ENCODE measurements around the gene FOXN3. TPM values are rescaled to one million over a fixed set of nuclear protein-coding genes. Genes with fewer than 3 reads are reported as not detected.

Gene FOXN3
- total RNA-seq, 1 experiment from 2014 or later, result 125 TPM

- Histone ChIP-seq H3K56ac (ENCODE audit: insufficient read length, low read depth, low read length) (no peak overlapping the region), H4K8ac (replicated peaks; ENCODE audit: insufficient read length, low read depth, low read length) (no peak overlapping the region), H2AFZ (ENCODE audit: low read length) (no peak overlapping the region), H3K23ac (ENCODE audit: insufficient read length, low read depth, low read length) (no peak overlapping the region), H3K79me2 (ENCODE audit: insufficient read depth, low read length) (peaks cover 8% of the 10 kb centered on the region; the same call in 1 of the 2 replicates), H3K4ac (ENCODE audit: low read depth, low read length) (no peak overlapping the region), H3K4me2 (ENCODE audit: insufficient read depth, insufficient read length, low read length) (no peak overlapping the region), H3K79me1 (ENCODE audit: insufficient read depth, low read depth, low read length, poor library complexity, severe bottlenecking) (peaks cover 18% of the 10 kb centered on the region), H3K9ac (ENCODE audit: extremely low read depth, insufficient read length, low read length) (no peak overlapping the region), H3K18ac (ENCODE audit: insufficient read length, low read depth, low read length) (no peak overlapping the region), H4K91ac (ENCODE audit: insufficient read length, low read depth, low read length) (no peak overlapping the region), H2AK5ac (ENCODE audit: insufficient read length, low read length) (no peak overlapping the region), H2BK20ac (ENCODE audit: low read depth, low read length, poor library complexity, severe bottlenecking) (no peak overlapping the region), H2BK12ac (ENCODE audit: insufficient read length, low read depth, low read length) (no peak overlapping the region), H3K9me3 (ENCODE audit: control insufficient read depth, low read depth, low read length) (no peaks in the 10 kb centered on the region), H2BK120ac (ENCODE audit: low read depth, low read length, poor library complexity, severe bottlenecking) (no peak overlapping the region), H3K27me3 (ENCODE audit: insufficient read depth, low read length) (no peaks in the 10 kb centered on the region), H3T11ph (ENCODE audit: low read length) (no peak overlapping the region), H4K20me1 (ENCODE audit: control insufficient read depth, insufficient read depth, insufficient read length) (peaks cover 2% of the 10 kb centered on the region), H3K23me2 (ENCODE audit: insufficient read length, low read depth, low read length, poor library complexity, severe bottlenecking) (no peaks in the 10 kb centered on the region), H3K14ac (ENCODE audit: insufficient read depth, low read length) (no peak overlapping the region), H2BK5ac (ENCODE audit: insufficient read length, low read length) (no peak overlapping the region), H4K5ac (ENCODE audit: insufficient read length, low read depth, low read length) (no peak overlapping the region), H3K4me1 (ENCODE audit: insufficient read depth, low read length) (peaks cover 14% of the 10 kb centered on the region), H2BK15ac (ENCODE audit: low read depth, low read length) (no peak overlapping the region), H3K27ac (ENCODE audit: insufficient read length, low read depth, low read length) (no peak overlapping the region)
- no peak for TF ChIP-seq CTCF (conservative IDR thresholded peaks at IDR 0.05)
- WGBS (ENCODE audit: extremely low coverage, insufficient read length, low lambda C conversion rate), result no CpG with 5 or more reads among the region's 6 CpGs
- no peak for DNase-seq
- H3K9me3 Mint-ChIP-seq, result peaks cover 8 to 9% of the 10 kb centered on the region in 2 experiments; a peak in 3 of 5 replicates
- no peaks in the 10 kb centered on the region; the same call in 1 of the 2 replicates for H3K27me3 Mint-ChIP-seq (ENCODE audit: low read depth)
- peak overlapping the region; percentile 8 to 55 (median 22); a peak in 4 of 7 replicates for H3K27ac Mint-ChIP-seq
- H3K36me3 Mint-ChIP-seq (ENCODE audit: insufficient read depth in 1 of 3, low read depth in 3 of 3), result peaks cover 18 to 22% (median 21%) of the 10 kb centered on the region in 3 experiments
- peaks cover 38 to 41% of the 10 kb centered on the region in 2 experiments for H3K4me1 Mint-ChIP-seq
- no peak overlapping the region for H3K4me3 Mint-ChIP-seq
These were observed 178.0 kb downstream of the FOXN3 start for GRCh38 chr14:89239023-89239422.
